ENCODE results near the gene AUP1. TPM values are rescaled to one million over a fixed set of nuclear protein-coding genes. Genes with fewer than 3 reads are reported as not detected.

Gene AUP1
- polyA plus RNA-seq, 1 donor = 145 TPM

DNA sequence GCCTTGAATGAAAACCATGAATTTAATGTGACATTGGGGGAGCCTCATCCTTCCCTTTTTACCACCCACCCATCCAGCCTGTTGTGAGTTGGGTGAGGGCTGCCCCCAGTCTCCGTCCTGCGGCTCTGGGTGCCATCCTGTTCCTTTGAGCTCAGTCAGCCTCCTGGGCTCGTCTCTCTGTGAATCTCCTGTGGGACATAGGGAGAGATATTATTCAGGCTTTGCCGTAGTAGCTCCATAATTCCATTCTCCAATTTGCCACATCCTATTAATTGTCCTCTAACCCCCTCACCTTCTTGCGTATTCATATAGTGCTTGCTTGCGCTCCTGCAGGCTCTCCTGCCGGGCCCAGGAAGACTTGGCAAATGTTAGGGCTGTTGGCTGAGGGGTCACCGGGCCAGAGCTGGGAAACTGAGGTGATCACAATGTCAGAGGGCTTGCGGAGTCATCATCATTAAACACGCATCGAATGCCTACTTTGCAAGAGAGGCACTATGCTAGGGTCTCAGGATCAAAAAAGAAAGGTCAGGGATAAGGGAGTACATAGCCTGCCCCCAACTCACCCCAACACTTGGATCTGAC, 2.8 kb downstream of the AUP1 start:
- no peak for DNase-seq
- Histone ChIP-seq H3K36me3 (ENCODE audit: control insufficient read depth, insufficient read depth, low read length) (peaks cover 26% of the 10 kb centered on the region), H3K27me3 (ENCODE audit: control insufficient read depth, insufficient read depth, low read length) (no peaks in the 10 kb centered on the region), H3K27ac (ENCODE audit: low read length) (no peak overlapping the region), H3K4me1 (ENCODE audit: control insufficient read depth, insufficient read depth, low read length) (peaks cover 15% of the 10 kb centered on the region), H3K9me3 (ENCODE audit: control insufficient read depth, low read depth, low read length) (no peaks in the 10 kb centered on the region), H3K4me3 (ENCODE audit: low read length) (no peak overlapping the region)
- WGBS (ENCODE audit: insufficient coverage, low lambda C conversion rate) = no CpG with 5 or more reads among the region's 11 CpGs

DNA sequence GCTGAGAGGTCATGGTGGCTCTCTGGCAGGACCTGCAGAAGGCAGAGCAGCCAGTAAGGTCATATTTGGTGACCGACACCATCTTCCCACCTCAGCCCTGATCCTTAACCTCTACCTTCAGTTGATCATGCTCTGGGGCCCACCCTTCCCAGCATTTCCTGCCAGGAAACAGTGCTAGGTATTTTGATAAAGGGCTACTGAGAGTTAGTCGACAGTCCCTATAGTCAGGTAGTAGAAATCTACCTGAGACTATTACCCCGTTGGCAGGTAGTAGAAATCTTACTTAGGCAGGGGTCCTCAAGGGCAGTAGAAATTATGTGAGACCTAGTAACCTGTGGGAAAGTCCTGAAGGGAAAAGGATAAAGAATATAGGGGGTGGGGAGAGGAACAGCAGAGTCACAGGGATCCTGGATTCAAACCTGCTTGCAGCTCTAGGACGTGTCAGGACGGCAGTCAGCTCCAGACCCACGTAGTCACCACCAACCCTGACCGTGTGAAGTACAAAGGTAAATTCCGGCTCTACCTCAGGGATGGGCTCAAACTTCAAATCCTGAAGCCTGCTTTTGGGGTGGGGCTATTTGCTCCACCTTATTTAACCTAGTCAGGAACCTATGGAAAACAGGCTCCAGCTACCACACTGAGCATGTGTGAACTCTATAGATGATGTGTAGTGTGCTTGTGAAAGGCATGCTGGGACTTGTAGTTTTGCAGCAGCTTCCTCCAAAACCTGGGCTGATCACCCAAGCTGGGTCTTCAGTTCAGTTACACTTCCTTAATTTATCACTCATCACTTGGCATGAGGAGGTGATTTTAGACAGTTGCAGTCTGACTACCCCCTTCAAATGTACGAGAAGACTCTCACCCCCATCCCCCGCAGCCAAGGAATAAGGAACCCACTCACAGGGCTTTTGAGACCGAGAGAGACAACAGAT, 3.5 kb downstream of the AUP1 start, which contains the start of gene DQX1:
DQX1 (minus strand) TSS at position 515 of the 932 bp plus-strand sequence; CDS start at position 13, 502 bp downstream.
- Histone ChIP-seq H3K4me1 (ENCODE audit: control insufficient read depth, insufficient read depth, low read length) (peaks cover 12% of the 10 kb centered on the region), H3K9me3 (ENCODE audit: control insufficient read depth, low read depth, low read length) (no peaks in the 10 kb centered on the region), H3K36me3 (ENCODE audit: control insufficient read depth, insufficient read depth, low read length) (peaks cover 22% of the 10 kb centered on the region), H3K4me3 (ENCODE audit: low read length) (peak within 1 kb of the TSS; percentile 8), H3K27ac (ENCODE audit: low read length) (peak within 1 kb of the TSS; percentile 20), H3K27me3 (ENCODE audit: control insufficient read depth, insufficient read depth, low read length) (no peaks in the 10 kb centered on the region)
- no CpG with 5 or more reads among the region's 11 CpGs for WGBS (ENCODE audit: insufficient coverage, low lambda C conversion rate)
- peak; percentile 79 to 88 for DNase-seq

DNA sequence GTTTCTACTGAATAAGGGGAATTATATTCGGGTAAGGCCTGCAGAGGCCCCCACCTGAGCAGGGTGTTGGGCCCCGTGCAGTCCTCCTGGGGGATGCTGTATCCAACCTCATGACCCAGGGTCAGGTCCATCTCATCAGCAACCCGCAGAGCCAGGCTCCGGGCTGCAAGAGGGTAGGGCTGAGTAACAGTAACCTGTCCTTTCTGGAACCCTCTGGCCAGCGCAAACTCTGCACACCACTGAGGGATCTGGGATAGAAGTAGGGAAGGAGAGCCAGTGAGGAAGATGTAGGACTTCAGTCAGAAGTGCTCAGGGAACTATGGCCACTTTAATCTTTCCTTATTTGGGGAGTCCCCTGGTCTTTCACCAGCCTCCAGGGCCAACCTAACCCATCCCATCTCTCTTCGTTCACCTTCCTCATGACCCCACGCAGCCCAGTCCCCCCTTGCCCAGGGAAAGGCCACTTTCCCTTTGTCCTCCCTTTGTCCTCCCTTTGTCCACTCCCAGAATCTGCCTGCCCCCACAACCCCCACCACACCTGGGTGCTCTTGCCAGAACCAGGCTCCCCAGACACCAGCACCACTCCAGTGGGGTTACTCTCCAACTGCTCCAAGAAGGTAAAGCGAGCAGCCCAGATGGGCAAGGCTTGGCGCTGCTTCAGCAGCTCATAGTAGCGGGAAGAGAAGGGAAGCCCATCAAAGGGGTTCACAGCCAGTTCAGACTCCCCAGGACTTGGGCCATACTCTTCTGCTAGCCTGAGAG, 4.4 kb downstream of the AUP1 start:
- WGBS (ENCODE audit: insufficient coverage, low lambda C conversion rate) = no CpG with 5 or more reads among the region's 10 CpGs
- Histone ChIP-seq H3K27me3 (ENCODE audit: control insufficient read depth, insufficient read depth, low read length) (peaks cover 3% of the 10 kb centered on the region), H3K4me1 (ENCODE audit: control insufficient read depth, insufficient read depth, low read length) (peaks cover 8% of the 10 kb centered on the region), H3K4me3 (ENCODE audit: low read length) (peak overlapping the region; percentile 8), H3K9me3 (ENCODE audit: control insufficient read depth, low read depth, low read length) (no peaks in the 10 kb centered on the region), H3K27ac (ENCODE audit: low read length) (no peak overlapping the region), H3K36me3 (ENCODE audit: control insufficient read depth, insufficient read depth, low read length) (peaks cover 22% of the 10 kb centered on the region)
- no peak for DNase-seq

DNA sequence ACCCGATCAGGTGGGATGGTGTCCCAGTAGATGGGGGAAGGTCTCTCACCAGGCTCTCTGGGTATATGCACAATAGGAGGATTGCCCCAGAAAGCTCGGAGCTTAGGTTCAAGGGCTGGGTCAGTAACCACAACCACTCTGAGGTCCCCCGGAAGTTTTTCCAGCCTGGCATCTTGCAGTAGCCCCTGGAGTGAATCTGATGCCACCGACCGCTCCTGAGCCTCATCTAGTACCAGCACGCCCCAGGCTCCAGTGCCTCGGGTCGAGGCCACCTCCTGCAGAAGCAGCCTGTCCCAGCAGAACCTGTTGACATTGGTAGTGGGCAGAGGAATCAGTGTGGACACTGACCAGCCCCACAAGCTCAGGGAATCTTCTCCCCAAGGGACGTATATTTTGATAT, 5.5 kb downstream of the AUP1 start:
- Histone ChIP-seq H3K4me1 (ENCODE audit: control insufficient read depth, insufficient read depth, low read length) (peaks cover 8% of the 10 kb centered on the region), H3K36me3 (ENCODE audit: control insufficient read depth, insufficient read depth, low read length) (peaks cover 22% of the 10 kb centered on the region), H3K27me3 (ENCODE audit: control insufficient read depth, insufficient read depth, low read length) (peaks cover 10% of the 10 kb centered on the region), H3K9me3 (ENCODE audit: control insufficient read depth, low read depth, low read length) (no peaks in the 10 kb centered on the region), H3K4me3 (ENCODE audit: low read length) (no peak overlapping the region), H3K27ac (ENCODE audit: low read length) (no peak overlapping the region)
- WGBS (ENCODE audit: insufficient coverage, low lambda C conversion rate) = no CpG with 5 or more reads among the region's 9 CpGs
- no peak for DNase-seq

DNA sequence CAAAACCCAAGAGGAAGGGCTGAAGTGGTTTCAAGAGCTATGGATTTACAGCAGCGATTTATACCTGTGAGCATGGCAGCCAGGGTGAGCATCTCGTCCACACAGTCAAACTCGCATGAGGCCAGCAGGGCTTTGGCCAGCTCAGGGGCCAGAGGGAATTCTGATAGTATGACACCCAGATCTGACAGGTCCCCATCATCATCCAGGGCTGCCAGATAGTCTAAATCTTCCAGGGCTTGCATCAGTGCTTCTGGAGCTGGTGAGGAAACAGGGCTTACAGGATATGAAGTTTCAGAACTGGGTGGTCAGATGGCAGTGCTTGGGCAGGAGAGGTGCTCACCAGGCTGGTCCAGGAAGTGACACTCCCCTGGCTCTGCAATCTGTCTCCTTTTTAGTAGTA, 7.0 kb downstream of the AUP1 start:
- Histone ChIP-seq H3K27me3 (ENCODE audit: control insufficient read depth, insufficient read depth, low read length) (peaks cover 23% of the 10 kb centered on the region), H3K4me1 (ENCODE audit: control insufficient read depth, insufficient read depth, low read length) (no peaks in the 10 kb centered on the region), H3K27ac (ENCODE audit: low read length) (no peak overlapping the region), H3K4me3 (ENCODE audit: low read length) (no peak overlapping the region), H3K36me3 (ENCODE audit: control insufficient read depth, insufficient read depth, low read length) (peaks cover 14% of the 10 kb centered on the region), H3K9me3 (ENCODE audit: control insufficient read depth, low read depth, low read length) (no peaks in the 10 kb centered on the region)
- WGBS (ENCODE audit: insufficient coverage, low lambda C conversion rate) = no CpG with 5 or more reads among the region's 3 CpGs
- no peak for DNase-seq

DNA sequence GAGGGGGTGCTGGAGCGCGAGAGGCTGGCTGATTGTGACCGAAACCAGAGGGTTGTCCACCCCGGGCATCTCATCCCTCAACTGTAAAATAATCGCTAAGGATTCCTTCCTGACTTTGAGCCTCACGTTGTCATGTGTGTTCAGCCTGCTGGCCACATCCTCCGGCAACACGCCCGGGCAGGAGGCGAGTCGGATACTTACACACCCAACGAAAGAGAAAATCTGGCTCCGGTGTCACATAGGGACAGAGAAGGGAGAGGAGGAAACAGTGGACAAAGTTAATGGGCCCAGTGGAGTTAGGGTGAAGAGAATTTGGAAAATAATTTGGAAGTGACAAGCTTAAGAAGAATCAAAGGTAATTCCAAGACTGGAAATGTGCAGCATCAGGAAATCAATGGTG, 12.9 kb downstream of the AUP1 start:
- Histone ChIP-seq H3K4me3 (ENCODE audit: low read length) (no peak overlapping the region), H3K27me3 (ENCODE audit: control insufficient read depth, insufficient read depth, low read length) (peaks cover 80% of the 10 kb centered on the region), H3K4me1 (ENCODE audit: control insufficient read depth, insufficient read depth, low read length) (peaks cover 5% of the 10 kb centered on the region), H3K36me3 (ENCODE audit: control insufficient read depth, insufficient read depth, low read length) (no peaks in the 10 kb centered on the region), H3K27ac (ENCODE audit: low read length) (no peak overlapping the region), H3K9me3 (ENCODE audit: control insufficient read depth, low read depth, low read length) (peaks cover 23% of the 10 kb centered on the region)
- no CpG with 5 or more reads among the region's 13 CpGs for WGBS (ENCODE audit: insufficient coverage, low lambda C conversion rate)
- DNase-seq = no peak

DNA sequence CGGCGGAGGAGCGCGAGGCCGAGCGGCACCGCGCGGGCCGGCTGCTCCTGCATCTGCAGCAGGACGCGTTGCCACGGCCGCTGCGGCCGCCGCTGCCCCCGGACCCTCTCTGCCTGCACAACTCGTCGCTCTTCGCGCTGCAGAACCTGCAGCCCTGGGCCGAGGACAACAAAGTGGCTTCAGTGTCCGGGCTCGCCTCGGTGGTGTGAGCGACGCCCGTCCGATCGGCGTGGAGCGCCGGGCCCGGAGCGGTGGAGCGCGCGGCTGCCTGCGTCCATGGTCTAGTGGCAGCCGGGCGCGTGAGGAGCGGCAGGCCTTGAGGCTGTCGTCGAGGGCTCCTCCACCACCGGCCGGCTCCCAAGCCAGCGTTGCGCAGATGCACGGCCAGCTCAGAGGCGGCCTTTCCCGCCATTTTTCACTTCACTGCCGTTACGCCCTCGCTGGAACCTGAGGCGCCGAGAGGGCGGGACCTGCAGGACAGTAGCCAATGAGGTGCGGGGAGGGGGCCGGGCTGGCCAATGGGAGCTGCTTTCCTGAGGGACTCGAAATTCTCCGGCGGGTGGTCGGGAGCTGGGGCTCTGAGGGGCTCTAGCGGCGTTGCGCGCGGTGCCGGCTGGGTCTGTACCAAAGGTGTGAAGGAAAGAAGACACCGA, 13.4 kb downstream of the AUP1 start:
- no CpG with 5 or more reads among the region's 72 CpGs for WGBS (ENCODE audit: insufficient coverage, low lambda C conversion rate)
- H3K27ac ChIP-seq (ENCODE audit: low read length) = no peak overlapping the region
- no peaks in the 10 kb centered on the region for H3K36me3 ChIP-seq (ENCODE audit: control insufficient read depth, insufficient read depth, low read length)
- H3K9me3 ChIP-seq (ENCODE audit: control insufficient read depth, low read depth, low read length) = peaks cover 23% of the 10 kb centered on the region
- H3K4me3 ChIP-seq (ENCODE audit: low read length) = no peak overlapping the region
- peak; percentile 36 to 61 for DNase-seq
- H3K4me1 ChIP-seq (ENCODE audit: control insufficient read depth, insufficient read depth, low read length) = peaks cover 5% of the 10 kb centered on the region
- H3K27me3 ChIP-seq (ENCODE audit: control insufficient read depth, insufficient read depth, low read length) = peaks cover 85% of the 10 kb centered on the region

DNA sequence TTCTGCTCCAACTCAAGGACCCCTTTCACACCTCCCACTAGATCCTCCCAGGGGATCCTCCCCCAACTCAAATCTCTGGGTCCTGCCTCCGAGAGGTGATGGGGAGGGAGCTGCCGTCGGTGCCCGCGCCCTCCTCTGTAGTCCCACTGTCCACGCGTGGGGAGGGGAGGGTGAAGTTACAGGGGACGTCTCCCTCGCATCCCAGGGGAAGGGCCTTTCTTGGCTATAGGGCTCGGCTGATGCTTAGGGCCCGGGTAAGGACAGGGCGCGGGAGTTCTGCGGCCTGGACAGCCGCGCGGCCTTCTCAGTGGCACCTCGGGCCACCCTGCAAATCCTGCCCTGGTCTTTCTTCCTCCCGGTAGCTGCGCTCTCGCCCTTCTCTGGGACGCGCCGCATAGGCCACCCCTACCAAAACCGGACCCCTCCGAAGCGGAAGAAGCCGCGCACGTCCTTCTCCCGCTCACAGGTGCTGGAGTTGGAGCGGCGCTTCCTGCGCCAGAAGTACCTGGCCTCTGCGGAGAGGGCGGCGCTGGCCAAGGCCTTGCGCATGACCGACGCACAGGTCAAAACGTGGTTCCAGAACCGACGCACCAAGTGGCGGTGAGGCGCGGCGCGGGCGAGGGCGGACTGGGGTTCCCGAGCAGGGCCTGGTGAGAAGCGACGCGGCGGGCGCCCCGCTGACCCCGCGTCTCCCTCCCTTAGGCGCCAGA, 14.1 kb downstream of the AUP1 start:
- WGBS (ENCODE audit: insufficient coverage, low lambda C conversion rate) = no CpG with 5 or more reads among the region's 60 CpGs
- Histone ChIP-seq H3K27ac (ENCODE audit: low read length) (no peak overlapping the region), H3K4me3 (ENCODE audit: low read length) (no peak overlapping the region), H3K4me1 (ENCODE audit: control insufficient read depth, insufficient read depth, low read length) (peaks cover 5% of the 10 kb centered on the region), H3K36me3 (ENCODE audit: control insufficient read depth, insufficient read depth, low read length) (no peaks in the 10 kb centered on the region), H3K27me3 (ENCODE audit: control insufficient read depth, insufficient read depth, low read length) (peaks cover 89% of the 10 kb centered on the region), H3K9me3 (ENCODE audit: control insufficient read depth, low read depth, low read length) (peaks cover 23% of the 10 kb centered on the region)
- DNase-seq = peak in 1 of 2 donors; percentile 47

DNA sequence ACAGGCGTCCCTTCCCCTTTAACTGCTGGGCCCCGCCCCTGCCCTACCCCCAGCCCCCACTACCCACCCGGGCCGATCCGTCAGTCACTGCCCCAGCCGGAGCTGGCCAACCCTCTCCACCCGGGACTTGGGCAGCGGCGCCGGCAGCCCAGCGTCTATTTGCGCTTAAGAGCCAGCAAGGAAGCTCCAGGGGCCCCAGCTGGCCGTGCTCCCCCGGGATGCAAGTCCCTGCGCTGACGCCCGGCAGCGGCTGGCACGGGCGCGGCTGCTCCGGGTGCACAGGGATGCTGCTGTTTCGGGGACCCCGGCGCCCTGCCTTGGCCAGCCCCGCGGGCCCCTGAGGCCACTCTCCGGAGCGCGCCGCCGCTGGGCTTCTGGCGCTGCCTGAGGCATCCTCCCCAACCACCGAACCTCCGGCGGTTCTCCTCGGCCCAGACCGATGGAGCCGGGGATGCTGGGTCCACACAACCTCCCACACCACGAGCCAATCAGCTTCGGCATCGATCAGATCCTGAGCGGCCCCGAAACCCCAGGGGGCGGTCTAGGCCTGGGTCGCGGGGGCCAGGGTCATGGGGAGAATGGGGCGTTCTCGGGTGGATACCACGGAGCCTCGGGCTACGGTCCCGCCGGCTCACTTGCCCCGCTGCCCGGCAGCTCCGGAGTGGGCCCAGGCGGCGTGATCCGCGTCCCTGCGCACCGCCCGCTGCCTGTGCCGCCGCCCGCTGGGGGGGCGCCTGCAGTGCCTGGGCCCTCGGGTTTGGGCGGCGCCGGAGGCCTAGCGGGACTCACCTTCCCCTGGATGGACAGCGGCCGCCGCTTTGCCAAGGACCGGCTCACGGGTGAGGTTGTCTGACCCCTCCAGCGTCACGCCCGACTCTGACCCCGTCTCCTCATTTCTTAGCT, 14.9 kb downstream of the AUP1 start, which contains the start of gene TLX2:
TLX2 (plus strand) TSS at position 83 of the 903 bp plus-strand sequence; CDS start at position 440, 357 bp downstream.
- Histone ChIP-seq H3K27me3 (ENCODE audit: control insufficient read depth, insufficient read depth, low read length) (peaks cover 95% of the 10 kb centered on the region), H3K36me3 (ENCODE audit: control insufficient read depth, insufficient read depth, low read length) (no peaks in the 10 kb centered on the region), H3K4me1 (ENCODE audit: control insufficient read depth, insufficient read depth, low read length) (peaks cover 5% of the 10 kb centered on the region), H3K27ac (ENCODE audit: low read length) (peak within 1 kb of the TSS; percentile 35), H3K4me3 (ENCODE audit: low read length) (no peak within 1 kb of the TSS), H3K9me3 (ENCODE audit: control insufficient read depth, low read depth, low read length) (peaks cover 23% of the 10 kb centered on the region)
- WGBS (ENCODE audit: insufficient coverage, low lambda C conversion rate) = no CpG with 5 or more reads among the region's 82 CpGs
- no peak for DNase-seq
